SU-DHL-6 (cell line): ENCODE data around the gene NOS1.
"Not testable (repeated sequence)": the region's sequence is repeated elsewhere in the genome, so short reads cannot be mapped to it uniquely, and the experiment has no call there.

Experiments used
- H2AFZ ChIP-seq: fragments of 200-600 bp; sonication (generic); 2 replicates; pipeline ENCODE4 v1.6.1; 2014; ENCODE audit warnings: low read depth, mild to moderate bottlenecking, moderate library complexity, mixed read lengths, antibody characterized with exemption, low read length; ENCODE audit not compliant: severe bottlenecking
- H3F3A ChIP-seq: fragments of 200-600 bp; shearing (Covaris generic); 2 replicates; pipeline ENCODE4 v1.6.0; 2016; ENCODE audit warnings: antibody characterized with exemption, mild to moderate bottlenecking; ENCODE audit not compliant: insufficient read depth
- H3K27ac ChIP-seq: fragments of 200-600 bp; sonication (generic); 2 replicates; pipeline ENCODE4 v1.5.1; 2016; ENCODE audit warnings: low read depth, mild to moderate bottlenecking, low read length, moderate library complexity, mixed read lengths
- H3K27me3 ChIP-seq: fragments of 200-600 bp; sonication (generic), shearing (Covaris generic); 2 replicates; pipeline ENCODE4 v1.6.0; 2014; ENCODE audit warnings: mild to moderate bottlenecking, low read length
- H3K36me3 ChIP-seq: fragments of 200-600 bp; sonication (generic); 2 replicates; pipeline ENCODE4 v1.6.1; 2014; ENCODE audit warnings: mild to moderate bottlenecking, low read length, mixed read lengths
- H3K4me2 ChIP-seq: fragments of 300-600, 200-600 bp; shearing (Covaris generic), sonication (generic); 2 replicates; pipeline ENCODE4 v1.6.0; 2014; ENCODE audit warnings: low read length, low read depth, mild to moderate bottlenecking; ENCODE audit not compliant: poor library complexity, severe bottlenecking
- H3K4me3 ChIP-seq: fragments of 200-600 bp; sonication (generic); 2 replicates; pipeline ENCODE4 v1.5.1; 2014; ENCODE audit warnings: antibody characterized with exemption, low read length, mild to moderate bottlenecking, mixed read lengths; ENCODE audit not compliant: insufficient read depth, poor library complexity, severe bottlenecking
- H3K79me2 ChIP-seq: fragments of 200-600 bp; sonication (generic); 2 replicates; pipeline ENCODE4 v1.6.1; 2014; ENCODE audit warnings: mild to moderate bottlenecking, low read length, moderate library complexity; ENCODE audit not compliant: insufficient read depth
- H3K9ac ChIP-seq: fragments of 200-600 bp; sonication (generic); 2 replicates; pipeline ENCODE4 v1.7.0; 2014; ENCODE audit warnings: mild to moderate bottlenecking, low read length
- H3K9me2 ChIP-seq: fragments of 200-600 bp; sonication (generic); replicated peaks from 2 replicates; pipeline ENCODE4 v1.6.1; 2014; ENCODE audit warnings: low read length; ENCODE audit not compliant: insufficient read depth
- H3K9me3 ChIP-seq: fragments of 200-600 bp; sonication (generic); 2 replicates; pipeline ENCODE4 v1.6.1; 2014; ENCODE audit warnings: low read length, mixed read lengths; ENCODE audit not compliant: insufficient read depth
- H4K20me1 ChIP-seq: fragments of 200-600 bp; sonication (generic); 2 replicates; pipeline ENCODE4 v1.6.1; 2014; ENCODE audit warnings: low read depth, mild to moderate bottlenecking, antibody characterized with exemption, low read length, moderate library complexity, mixed read lengths
- EZH2phosphoT487 ChIP-seq: fragments of 200-600 bp; sonication (generic), shearing (Covaris generic); conservative IDR thresholded peaks from 2 replicates; pipeline ENCODE4 v1.6.1; 2018; ENCODE audit warnings: mild to moderate bottlenecking, antibody characterized with exemption, low read length, moderate library complexity, mixed read lengths
- TF ChIP-seq, protein P1 (sequence below): fragments of 200-600 bp; sonication (generic); IDR thresholded peaks from one replicate; pipeline ENCODE4 v1.5.1; 2017; ENCODE audit warnings: antibody characterized with exemption, mild to moderate bottlenecking, low read length, moderate library complexity; ENCODE audit not compliant: insufficient read depth, poor library complexity, severe bottlenecking

Gene NOS1

DNA sequence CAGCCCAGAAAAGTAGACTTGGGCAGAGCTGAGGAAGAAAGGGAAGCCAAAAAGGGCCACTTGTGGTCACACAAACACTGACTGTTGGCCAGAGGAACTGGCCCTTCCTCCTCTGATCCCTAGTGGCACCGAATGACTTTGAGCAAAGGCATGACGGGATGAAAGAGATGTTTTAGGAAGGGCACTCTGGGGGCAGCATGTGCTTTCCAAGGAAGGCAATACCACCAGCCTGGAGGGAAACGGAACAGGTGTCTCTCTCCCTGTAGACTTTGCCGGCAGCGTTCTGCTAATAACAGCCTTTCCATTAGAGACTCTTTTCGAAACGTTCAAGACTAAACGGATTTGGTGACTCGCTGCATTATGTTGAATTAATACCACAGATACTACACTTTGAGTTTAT, 158.9 kb downstream of the NOS1 start:
- no peaks in the 10 kb centered on the region for H3K9me3 ChIP-seq
- H3K36me3 ChIP-seq, result no peaks in the 10 kb centered on the region
- no peaks in the 10 kb centered on the region for H3F3A ChIP-seq
- no peaks in the 10 kb centered on the region for H3K9me2 ChIP-seq
- no peaks in the 10 kb centered on the region for H4K20me1 ChIP-seq
- H2AFZ ChIP-seq, result no peak overlapping the region
- no peak overlapping the region for H3K4me2 ChIP-seq
- no peaks in the 10 kb centered on the region for H3K27me3 ChIP-seq
- no peak overlapping the region for H3K27ac ChIP-seq
- no peak for TF ChIP-seq EZH2phosphoT487
- TF ChIP-seq, protein P1, sequence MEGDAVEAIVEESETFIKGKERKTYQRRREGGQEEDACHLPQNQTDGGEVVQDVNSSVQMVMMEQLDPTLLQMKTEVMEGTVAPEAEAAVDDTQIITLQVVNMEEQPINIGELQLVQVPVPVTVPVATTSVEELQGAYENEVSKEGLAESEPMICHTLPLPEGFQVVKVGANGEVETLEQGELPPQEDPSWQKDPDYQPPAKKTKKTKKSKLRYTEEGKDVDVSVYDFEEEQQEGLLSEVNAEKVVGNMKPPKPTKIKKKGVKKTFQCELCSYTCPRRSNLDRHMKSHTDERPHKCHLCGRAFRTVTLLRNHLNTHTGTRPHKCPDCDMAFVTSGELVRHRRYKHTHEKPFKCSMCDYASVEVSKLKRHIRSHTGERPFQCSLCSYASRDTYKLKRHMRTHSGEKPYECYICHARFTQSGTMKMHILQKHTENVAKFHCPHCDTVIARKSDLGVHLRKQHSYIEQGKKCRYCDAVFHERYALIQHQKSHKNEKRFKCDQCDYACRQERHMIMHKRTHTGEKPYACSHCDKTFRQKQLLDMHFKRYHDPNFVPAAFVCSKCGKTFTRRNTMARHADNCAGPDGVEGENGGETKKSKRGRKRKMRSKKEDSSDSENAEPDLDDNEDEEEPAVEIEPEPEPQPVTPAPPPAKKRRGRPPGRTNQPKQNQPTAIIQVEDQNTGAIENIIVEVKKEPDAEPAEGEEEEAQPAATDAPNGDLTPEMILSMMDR, result no peak
- no peak overlapping the region for H3K4me3 ChIP-seq
- H3K79me2 ChIP-seq, result no peaks in the 10 kb centered on the region
- no peak overlapping the region for H3K9ac ChIP-seq

DNA sequence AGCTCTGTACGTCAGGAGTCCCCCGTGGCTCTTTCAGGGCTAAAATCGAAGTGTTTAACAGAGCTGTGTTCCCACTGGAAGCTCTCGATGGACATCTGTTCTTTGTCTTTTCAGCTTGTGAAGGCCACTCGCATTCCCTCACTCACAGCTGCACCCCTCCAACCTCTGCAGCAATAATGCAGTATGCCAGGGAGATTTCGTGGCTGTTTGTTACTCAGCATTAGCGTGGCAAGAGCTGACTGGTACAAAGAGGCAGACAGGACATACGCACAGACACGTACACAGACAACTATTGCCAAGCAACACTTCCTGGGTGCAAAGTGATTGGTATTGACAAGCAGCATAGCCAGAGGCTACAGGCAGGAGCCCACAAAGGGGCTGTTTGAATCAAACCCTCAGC, 159.4 kb downstream of the NOS1 start:
- Histone ChIP-seq H4K20me1 (no peaks in the 10 kb centered on the region), H3K36me3 (no peaks in the 10 kb centered on the region), H3K9me2 (no peaks in the 10 kb centered on the region), H3F3A (no peaks in the 10 kb centered on the region), H3K27ac (no peak overlapping the region), H2AFZ (no peak overlapping the region), H3K79me2 (no peaks in the 10 kb centered on the region), H3K9ac (no peak overlapping the region), H3K27me3 (no peaks in the 10 kb centered on the region), H3K4me2 (no peak overlapping the region), H3K9me3 (no peaks in the 10 kb centered on the region), H3K4me3 (no peak overlapping the region)
- no peak for TF ChIP-seq EZH2phosphoT487
- TF ChIP-seq, protein P1, result no peak

DNA sequence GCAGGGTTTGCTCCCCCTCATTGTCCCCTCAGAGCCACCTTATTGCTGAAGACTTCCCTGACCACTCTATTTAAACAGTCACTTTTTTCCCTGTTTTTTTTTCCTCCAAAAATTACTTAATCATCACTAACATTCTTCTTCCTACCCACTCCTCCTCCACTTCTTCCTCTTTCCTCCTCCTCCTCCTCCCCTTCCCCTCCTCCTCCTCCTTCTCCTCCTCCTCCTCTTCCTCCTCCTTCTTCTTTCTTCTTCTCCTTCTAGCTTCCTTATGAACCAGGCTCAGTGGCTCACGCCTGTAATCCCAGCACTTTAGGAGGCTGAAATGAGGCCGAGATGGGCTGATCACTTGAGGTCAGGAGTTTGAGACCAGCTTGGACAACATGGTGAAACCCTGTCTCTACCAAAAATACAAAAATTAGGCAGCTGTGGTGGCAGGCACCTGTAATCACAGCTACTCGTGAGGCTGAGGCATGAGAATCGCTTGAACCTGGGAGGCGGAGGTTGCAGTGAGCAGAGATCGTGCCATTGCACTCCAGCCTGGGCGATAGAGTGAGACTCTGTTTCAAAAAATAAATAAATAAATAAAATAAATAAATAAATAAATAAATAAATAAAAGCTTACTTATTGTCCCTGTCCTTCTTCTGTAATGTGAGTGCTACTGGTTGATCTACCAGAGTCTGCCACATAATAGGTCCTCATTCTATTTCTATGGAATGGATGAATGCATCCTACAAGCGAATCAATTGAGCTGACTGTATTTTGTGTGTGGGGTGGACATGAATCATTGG, 161.3 kb downstream of the NOS1 start:
- H3K4me2 ChIP-seq, H3K9me2 ChIP-seq, H3K27ac ChIP-seq, H3K79me2 ChIP-seq, H3K36me3 ChIP-seq, H2AFZ ChIP-seq, H3K9ac ChIP-seq, H3K27me3 ChIP-seq, H3F3A ChIP-seq, H3K9me3 ChIP-seq, H4K20me1 ChIP-seq, H3K4me3 ChIP-seq: not testable (repeated sequence)

DNA sequence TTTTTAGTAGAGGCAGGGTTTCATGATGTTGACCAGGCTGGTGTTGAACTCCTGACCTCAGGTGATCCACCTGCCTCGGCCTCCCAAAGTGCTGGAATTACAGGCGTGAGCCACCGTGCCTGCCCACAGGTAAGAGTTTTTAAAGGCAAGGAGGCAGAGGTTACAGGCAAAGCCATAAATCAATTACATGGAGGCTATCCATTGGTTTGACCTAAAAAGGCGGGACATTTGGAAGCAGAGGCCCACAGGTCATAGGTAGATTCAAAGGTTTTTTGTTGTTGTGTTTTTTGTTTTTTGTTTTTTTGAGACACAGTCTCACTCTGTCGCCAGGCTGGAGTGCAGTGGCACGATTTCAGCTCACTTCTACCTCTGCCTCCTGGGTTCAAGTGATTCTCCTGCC, 165.1 kb downstream of the NOS1 start:
- H2AFZ ChIP-seq, H3K9me3 ChIP-seq, H3K4me2 ChIP-seq, H3K9ac ChIP-seq, H4K20me1 ChIP-seq, H3K9me2 ChIP-seq, H3F3A ChIP-seq, H3K36me3 ChIP-seq, H3K27ac ChIP-seq, H3K4me3 ChIP-seq, H3K27me3 ChIP-seq, H3K79me2 ChIP-seq: not testable (repeated sequence)

DNA sequence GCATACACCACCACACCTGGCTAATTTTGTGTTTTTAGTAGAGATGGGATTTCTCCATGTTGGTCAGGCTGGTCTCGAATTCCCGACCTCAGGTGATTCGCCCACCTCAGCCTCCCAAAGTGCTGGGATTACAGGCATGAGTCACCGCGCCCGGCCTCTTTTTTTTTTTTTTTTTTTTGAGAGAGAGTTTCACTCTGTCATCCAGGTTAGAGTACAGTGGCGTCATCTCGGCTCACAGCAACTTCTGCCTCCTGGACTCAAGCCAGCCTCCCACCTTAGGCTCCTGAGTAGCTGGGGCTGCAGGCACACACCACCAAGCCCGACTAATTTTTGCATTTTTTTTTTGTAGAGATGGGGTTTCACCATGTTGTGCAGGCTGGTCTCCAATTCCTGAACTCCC, 166.4 kb downstream of the NOS1 start:
- H3K36me3 ChIP-seq, H3K9me3 ChIP-seq, H3K27ac ChIP-seq, H3K9ac ChIP-seq, H3K9me2 ChIP-seq, H3K4me3 ChIP-seq, H4K20me1 ChIP-seq, H3K27me3 ChIP-seq, H3K4me2 ChIP-seq, H3F3A ChIP-seq, H2AFZ ChIP-seq, H3K79me2 ChIP-seq: not testable (repeated sequence)
